ENCODE data around the gene MCF2L. TPM values are rescaled to one million over a fixed set of nuclear protein-coding genes. Genes with fewer than 3 reads are reported as not detected.

Gene MCF2L
- total and polyA plus RNA-seq, 9 of the 15 experiments (the other 6 are each of a cell fraction or from before 2014, with no cell fraction given), result 0.05 to 0.25 (median 0.18) TPM; not detected in 5

DNA sequence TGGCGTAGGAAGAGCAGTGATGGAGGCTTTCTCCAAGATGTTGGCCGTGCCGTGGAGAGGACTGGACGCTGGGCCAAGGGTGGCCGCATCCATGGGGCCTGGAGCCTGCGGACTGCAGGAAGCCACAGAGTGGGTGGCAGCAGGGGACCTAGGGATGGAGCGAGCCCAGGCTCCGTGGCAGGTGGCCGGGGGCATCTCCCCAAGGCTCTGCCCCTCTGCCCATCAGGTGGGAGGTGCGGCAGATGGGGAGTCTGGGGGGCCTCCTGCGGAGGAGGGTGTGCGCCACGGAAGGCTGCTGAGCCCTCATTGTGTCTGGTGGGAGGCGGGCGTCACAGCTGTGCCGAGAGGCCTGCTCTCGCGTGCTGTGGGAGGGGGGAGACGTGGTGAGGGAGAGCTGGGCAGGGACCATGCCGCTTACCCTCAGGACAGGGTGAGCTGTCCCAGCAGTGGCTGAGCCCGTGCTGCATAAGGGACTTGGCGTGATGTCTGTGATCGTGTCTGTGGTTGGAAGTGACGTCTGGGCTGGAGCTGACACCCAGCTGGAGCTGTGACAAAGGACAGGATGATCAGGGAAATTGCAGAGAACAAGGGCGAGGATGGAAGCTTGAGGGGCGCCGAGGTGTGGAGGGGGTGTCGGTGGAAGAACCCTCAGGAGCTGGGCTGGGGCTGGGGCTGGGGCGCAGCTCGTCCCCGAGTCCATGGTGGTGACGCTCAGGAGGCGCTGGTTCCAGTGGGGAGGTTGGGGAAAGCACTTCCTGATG, 13.4 kb downstream of the MCF2L start:
- no peak overlapping the region for H2AFZ ChIP-seq (ENCODE audit: low read depth, low read length)
- no peak for TF ChIP-seq SIRT6 (IDR thresholded peaks at IDR 0.05; ENCODE audit: low read depth, low read length)
- TF ChIP-seq HLTF (IDR thresholded peaks at IDR 0.05), result no peak
- TF ChIP-seq ATF4 (CRISPR knock-in tag; IDR thresholded peaks at IDR 0.05), result no peak
- CTCF ChIA-PET (ENCODE audit: low intra/inter-chr PET ratio), result no interaction called here
- intact Hi-C loops (cut with micrococcal nuclease), result no loop called here
- ATAC-seq (no peak), DNase-seq (ENCODE audit: extremely low read depth in 1 of 4, low spot score in 3 of 4) (no peak), FAIRE-seq (no peak)
- H3K9me3 ChIP-seq (replicated peaks; ENCODE audit: control insufficient read depth, insufficient read depth, low read depth, low read length), result no peaks in the 10 kb centered on the region
- no peaks in the 10 kb centered on the region; a peak in 1 of 5 replicates for H3K4me1 ChIP-seq (replicated peaks in 1 of 2; ENCODE audit: control insufficient read depth in 2 of 2, insufficient read depth in 2 of 2, low read length in 2 of 2)
- POLR2A ChIA-PET, result interaction anchor here (0.6 to 1.0 kb wide), 3 partner anchors 15 to 60 kb away, joined by 3 to 4 read pairs (median 3); no protein-coding TSS in a partner anchor
- no peak overlapping the region for H3K4me2 ChIP-seq (ENCODE audit: insufficient read depth, low read length)
- H3K27ac ChIP-seq (ENCODE audit: extremely low read depth, low read depth, low read length), result no peak overlapping the region
- BruUV-seq (replicated peaks), result no TSS peak
- in situ Hi-C loops (cut with MboI), result no loop called here
- H3K79me2 ChIP-seq (ENCODE audit: control insufficient read depth, insufficient read depth, low read length), result no peaks in the 10 kb centered on the region
- H3K9me1 ChIP-seq (ENCODE audit: control insufficient read depth, insufficient read depth, low read length), result no peaks in the 10 kb centered on the region
- peaks cover 16 to 94% of the 10 kb centered on the region in 2 experiments; a peak in 4 of 5 replicates for H3K27me3 ChIP-seq (ENCODE audit: control insufficient read depth in 2 of 2, insufficient read depth in 2 of 2, low read length in 2 of 2)
- no peak overlapping the region for H3K9ac ChIP-seq (ENCODE audit: insufficient read depth in 1 of 2, low read depth in 2 of 2, low read length in 2 of 2)
- no peak overlapping the region for H3K4me3 ChIP-seq
- no peaks in the 10 kb centered on the region for H3K36me3 ChIP-seq (ENCODE audit: control insufficient read depth, insufficient read depth, low read length)
- 1% methylated on average over 25 of the region's 33 CpGs for WGBS (ENCODE audit: insufficient coverage, low coverage, missing lambda C conversion rate)
- no peaks in the 10 kb centered on the region for H4K20me1 ChIP-seq (replicated peaks; ENCODE audit: control insufficient read depth, insufficient read depth, low read length)

DNA sequence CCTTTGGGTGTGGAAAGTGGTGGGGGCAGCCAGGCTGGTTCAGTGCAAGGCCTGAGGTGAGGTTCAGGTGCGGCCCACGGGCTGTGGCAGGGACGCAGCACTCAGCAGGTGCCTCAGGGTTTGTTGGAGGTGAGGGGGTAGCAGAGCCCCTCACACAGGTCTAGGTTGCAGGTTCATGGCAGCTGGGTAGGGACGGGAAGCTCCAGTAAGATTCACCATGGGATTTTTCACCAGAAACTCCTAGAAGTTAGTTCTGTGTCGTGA, 14.0 kb downstream of the MCF2L start:
- no peak overlapping the region for H3K9ac ChIP-seq (ENCODE audit: insufficient read depth in 1 of 2, low read depth in 2 of 2, low read length in 2 of 2)
- WGBS (ENCODE audit: insufficient coverage, low coverage, missing lambda C conversion rate), result 0% methylated on average over 3 of the region's 5 CpGs
- H3K9me1 ChIP-seq (ENCODE audit: control insufficient read depth, insufficient read depth, low read length), result no peaks in the 10 kb centered on the region
- FAIRE-seq (no peak), ATAC-seq (no peak), DNase-seq (ENCODE audit: extremely low read depth in 1 of 4, low spot score in 3 of 4) (no peak)
- H3K4me1 ChIP-seq (replicated peaks in 1 of 2; ENCODE audit: control insufficient read depth in 2 of 2, insufficient read depth in 2 of 2, low read length in 2 of 2), result no peaks in the 10 kb centered on the region; a peak in 1 of 5 replicates
- H3K27ac ChIP-seq (ENCODE audit: extremely low read depth, low read depth, low read length), result no peak overlapping the region
- H3K36me3 ChIP-seq (ENCODE audit: control insufficient read depth, insufficient read depth, low read length), result no peaks in the 10 kb centered on the region
- ChIA-PET CTCF (ENCODE audit: low intra/inter-chr PET ratio) (no interaction called here), POLR2A (interaction anchor here (0.6 to 1.0 kb wide), 3 partner anchors 15 to 61 kb away, joined by 3 to 4 read pairs (median 3); no protein-coding TSS in a partner anchor)
- H4K20me1 ChIP-seq (replicated peaks; ENCODE audit: control insufficient read depth, insufficient read depth, low read length), result no peaks in the 10 kb centered on the region
- H3K79me2 ChIP-seq (ENCODE audit: control insufficient read depth, insufficient read depth, low read length), result no peaks in the 10 kb centered on the region
- no peak for TF ChIP-seq SMARCB1 (IDR thresholded peaks at IDR 0.05; ENCODE audit: insufficient read length, low read depth)
- TF ChIP-seq MCM2 (IDR thresholded peaks at IDR 0.05; ENCODE audit: low read depth), result no peak
- no peak for TF ChIP-seq ZNF41 (CRISPR knock-in tag; conservative IDR thresholded peaks at IDR 0.05)
- no peak for TF ChIP-seq NELFE (IDR thresholded peaks at IDR 0.05; ENCODE audit: insufficient read depth, insufficient read length)
- intact Hi-C loops (cut with micrococcal nuclease), result no loop called here
- H2AFZ ChIP-seq (ENCODE audit: low read depth, low read length), result no peak overlapping the region
- no peak overlapping the region for H3K4me2 ChIP-seq (ENCODE audit: insufficient read depth, low read length)
- no TSS peak for BruUV-seq (replicated peaks)
- H3K27me3 ChIP-seq (ENCODE audit: control insufficient read depth in 2 of 2, insufficient read depth in 2 of 2, low read length in 2 of 2), result peaks cover 16 to 94% of the 10 kb centered on the region in 2 experiments; a peak in 4 of 5 replicates
- in situ Hi-C loops (cut with MboI), result no loop called here
- H3K9me3 ChIP-seq (replicated peaks; ENCODE audit: control insufficient read depth, insufficient read depth, low read depth, low read length), result no peaks in the 10 kb centered on the region
- H3K4me3 ChIP-seq, result no peak overlapping the region

Measured in K562 (cell line).